GM12873 (cell line): Measurements from ENCODE around the gene FOXK1.

Experiments
- TF ChIP-seq, protein P1 (sequence below): IDR thresholded peaks from 2 replicates; pipeline ENCODE4 v1.5.1; 2012; ENCODE audit warnings: low read depth, mild to moderate bottlenecking, moderate library complexity, low read length, control low read depth; ENCODE audit not compliant: insufficient read depth; ENCODE audit errors: missing control alignments

The FOXK1 gene

GRCh38 chr7:4694305-4694704, 12.2 kb downstream of the FOXK1 start:
- TF ChIP-seq, protein P1, sequence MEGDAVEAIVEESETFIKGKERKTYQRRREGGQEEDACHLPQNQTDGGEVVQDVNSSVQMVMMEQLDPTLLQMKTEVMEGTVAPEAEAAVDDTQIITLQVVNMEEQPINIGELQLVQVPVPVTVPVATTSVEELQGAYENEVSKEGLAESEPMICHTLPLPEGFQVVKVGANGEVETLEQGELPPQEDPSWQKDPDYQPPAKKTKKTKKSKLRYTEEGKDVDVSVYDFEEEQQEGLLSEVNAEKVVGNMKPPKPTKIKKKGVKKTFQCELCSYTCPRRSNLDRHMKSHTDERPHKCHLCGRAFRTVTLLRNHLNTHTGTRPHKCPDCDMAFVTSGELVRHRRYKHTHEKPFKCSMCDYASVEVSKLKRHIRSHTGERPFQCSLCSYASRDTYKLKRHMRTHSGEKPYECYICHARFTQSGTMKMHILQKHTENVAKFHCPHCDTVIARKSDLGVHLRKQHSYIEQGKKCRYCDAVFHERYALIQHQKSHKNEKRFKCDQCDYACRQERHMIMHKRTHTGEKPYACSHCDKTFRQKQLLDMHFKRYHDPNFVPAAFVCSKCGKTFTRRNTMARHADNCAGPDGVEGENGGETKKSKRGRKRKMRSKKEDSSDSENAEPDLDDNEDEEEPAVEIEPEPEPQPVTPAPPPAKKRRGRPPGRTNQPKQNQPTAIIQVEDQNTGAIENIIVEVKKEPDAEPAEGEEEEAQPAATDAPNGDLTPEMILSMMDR, result no peak

- TF ChIP-seq, protein P1, result no peak
Observed at GRCh38 chr7:4698707-4699275, 16.7 kb downstream of the FOXK1 start.

- TF ChIP-seq, protein P1, result no peak
Observed at GRCh38 chr7:4699841-4700240, 17.7 kb downstream of the FOXK1 start.

DNA sequence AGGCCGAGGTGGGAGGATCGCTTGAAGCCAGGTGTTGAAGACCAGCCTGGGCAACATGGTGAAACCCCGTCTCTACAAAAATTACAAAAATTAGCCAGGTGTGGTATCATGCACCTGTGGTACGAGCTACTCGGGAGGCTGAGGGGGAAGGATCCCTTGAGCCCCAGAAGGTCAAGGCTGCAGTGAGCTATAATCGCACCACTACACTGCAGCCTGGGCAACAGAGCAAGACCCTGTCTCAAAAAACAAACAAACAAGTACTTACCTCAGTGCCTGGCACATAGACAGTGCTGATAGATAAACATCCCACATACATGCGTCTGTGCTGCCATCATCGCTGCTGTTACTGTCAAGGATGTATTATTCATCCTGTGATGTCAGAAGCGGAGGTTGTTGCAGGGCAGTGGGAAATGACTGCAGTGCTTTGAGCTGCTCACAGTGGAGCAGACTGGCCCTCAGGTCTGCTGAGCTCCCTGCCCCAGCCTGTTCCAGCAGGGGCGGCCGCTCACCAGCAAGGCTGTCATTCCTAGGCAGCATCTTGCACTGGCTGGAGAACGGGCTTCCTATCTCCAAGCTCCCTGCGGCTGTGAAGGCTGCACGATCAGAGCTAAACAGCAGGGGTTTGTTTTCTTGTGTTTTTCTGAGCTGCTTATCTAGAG, 18.6 kb downstream of the FOXK1 start:
- TF ChIP-seq, protein P1, result no peak

DNA sequence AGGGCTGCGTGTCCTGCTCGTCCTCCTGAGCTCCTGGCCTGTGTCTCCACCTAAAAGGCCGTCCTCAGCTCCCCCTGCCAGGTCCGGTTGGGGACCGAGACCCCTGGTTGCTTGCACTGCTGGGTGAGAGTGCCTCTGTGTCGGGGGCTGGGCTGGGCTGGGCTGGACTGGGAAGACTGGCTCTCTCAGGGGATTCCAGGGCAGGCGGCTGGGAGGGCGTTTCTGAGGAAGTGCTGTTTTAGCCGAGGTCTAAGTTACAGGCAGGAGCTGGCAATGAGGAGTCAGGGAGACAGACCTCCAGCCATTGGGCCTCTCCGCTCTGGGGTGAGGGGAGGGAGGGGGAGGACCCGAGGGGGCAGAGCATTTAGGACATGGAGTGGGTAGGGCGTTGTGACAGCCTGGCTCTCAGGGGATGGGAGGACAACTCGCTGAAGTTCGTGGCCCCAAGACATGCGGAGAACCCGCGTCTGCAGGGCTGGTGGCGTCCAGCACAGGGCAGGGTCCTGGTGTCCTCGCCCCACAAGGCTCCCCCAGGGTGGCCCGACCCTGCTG, 20.9 kb downstream of the FOXK1 start:
- TF ChIP-seq, protein P1, result no peak

DNA sequence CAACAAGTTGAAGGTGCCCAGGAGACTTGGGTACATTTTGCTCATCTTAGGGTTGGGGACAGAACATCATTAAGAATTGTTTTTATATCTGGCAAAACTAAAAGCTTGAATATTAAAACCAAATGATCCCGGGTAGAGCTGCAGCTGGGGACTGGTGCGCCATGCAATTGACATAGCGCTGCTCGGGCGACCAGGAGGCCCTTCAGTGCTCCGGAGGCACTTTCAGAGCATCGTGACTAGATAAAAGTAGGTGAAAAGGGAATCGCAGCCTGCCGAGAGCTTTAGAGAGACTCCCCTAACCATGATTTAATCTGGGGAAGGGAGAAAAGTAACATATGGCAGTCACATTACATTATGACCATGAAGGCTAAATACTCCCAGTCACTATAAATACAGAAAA, 21.4 kb downstream of the FOXK1 start:
- TF ChIP-seq, protein P1, result no peak

GRCh38 chr7:4706384-4707216, 24.5 kb downstream of the FOXK1 start:
- TF ChIP-seq, protein P1, result no peak
